NCI-H1417 (cell line): ENCODE results near the gene SAMD4A.

ENCODE experiments used
- DNase-seq, 3 experiments: peaks; one replicate each; lab custom pipeline; 2025; lab: John Stamatoyannopoulos, UW

Gene SAMD4A

DNA sequence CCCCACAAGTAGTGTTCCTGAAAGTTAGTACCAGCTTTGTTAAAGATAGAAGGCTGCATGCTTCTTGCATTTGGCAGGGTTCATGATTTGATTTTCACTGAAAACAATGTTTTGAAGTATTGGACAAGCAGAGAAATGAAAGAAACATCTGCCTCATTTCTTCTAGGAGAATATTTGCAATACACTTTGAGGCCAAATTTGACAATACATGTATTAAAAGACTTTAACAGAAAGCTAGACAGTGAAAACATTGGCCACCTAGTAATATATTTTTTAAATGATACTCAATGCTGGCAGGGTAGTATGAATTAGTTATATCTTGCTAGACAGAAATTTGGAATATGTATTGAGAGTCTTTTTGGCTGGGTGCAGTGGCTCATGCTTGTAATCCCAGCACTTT, 267.2 kb downstream of the SAMD4A start:
- DNase-seq = no peak

DNA sequence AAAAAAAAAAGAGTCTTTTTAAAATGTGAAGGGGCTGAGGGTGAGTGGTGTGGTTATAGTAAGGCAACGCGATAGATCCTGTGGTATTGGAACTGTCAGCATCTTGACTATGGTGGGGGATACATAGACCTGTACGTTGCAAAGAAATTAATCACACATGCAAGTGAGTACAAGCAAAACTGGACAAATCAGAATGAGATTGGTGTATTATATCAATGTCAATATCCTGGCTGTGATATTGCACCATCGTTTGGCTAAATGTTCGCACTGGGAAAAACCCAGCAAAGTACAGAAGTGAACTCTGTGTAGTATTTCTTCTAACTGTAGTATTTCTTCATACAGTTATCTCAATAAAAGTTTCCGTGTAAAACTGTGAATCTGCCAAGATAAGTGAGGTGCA, 267.8 kb downstream of the SAMD4A start:
- DNase-seq = no peak

DNA sequence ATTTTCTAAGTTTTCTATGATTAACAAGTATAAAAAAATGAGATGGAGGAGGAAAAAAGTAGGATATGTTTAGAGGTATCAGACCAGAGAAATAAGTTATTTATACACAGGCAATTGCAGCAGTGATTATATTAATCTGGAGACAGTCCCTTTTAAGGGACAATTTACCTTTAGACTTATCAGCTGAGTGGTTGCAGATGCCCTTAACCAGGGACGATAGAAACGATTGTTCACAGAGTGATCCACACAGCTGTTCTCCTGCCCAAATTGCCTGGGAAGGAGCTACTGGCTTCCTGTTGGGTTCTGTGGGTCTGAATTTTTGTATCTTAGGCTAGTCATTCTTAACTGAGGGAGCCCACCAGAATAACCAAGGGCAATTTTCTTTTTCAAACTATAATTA, 269.3 kb downstream of the SAMD4A start:
- no peak for DNase-seq

DNA sequence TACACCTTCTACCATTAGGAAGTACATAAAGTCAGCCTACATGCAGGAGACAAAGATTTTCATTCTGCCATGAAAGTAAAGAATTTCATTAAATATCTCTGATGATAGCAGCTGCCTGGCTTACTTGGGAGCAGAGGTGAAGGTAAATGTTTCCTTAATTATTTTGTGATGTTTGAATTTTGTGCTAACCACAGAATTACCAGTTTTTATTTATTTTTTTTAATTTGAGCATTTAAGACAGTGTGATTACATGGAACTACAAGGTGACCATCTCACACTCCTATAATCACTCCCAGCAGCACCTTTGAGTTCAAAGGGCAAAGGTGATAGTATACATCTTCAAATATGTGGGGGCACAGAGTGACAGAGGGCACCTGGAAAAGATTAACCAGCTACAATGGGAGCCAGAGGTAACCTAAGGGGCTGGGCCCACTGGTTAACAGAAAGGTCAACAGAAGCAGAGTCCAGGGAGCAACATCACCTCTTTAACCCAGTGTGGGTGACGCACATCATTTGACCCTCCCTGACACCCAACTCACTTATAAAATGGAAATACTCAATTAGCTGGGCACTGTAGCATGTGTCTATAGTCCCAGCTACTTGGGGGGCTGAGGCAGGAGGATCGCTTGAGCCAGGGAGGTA, 270.7 kb downstream of the SAMD4A start:
- DNase-seq = no peak

DNA sequence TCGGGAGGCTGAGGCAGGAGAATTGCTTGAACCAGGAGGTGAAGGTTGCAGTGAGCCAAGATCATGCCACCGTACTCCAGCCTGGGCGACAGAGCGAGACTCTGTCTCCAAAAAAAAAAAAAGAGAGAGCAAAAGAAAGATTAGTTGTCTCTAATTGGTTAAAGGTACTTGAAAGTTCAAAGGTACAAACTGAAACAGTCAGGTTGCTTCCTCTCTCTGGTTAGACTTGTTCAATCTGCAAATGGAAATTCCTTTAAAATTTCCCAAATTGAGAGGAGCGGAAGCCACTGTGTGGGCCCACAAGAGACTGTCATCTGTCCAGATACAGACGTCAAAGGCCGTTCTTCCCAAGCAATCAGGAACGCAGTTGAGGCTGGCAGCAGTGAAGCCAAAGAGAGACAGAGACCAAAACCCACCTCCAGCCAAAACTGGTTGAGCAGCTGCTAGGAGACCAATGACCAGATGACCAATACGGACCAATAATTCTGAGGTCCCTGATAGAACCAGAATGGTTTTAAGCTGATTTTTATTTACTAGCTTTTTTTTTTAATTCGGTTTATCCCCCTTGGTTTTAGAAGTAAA, 272.1 kb downstream of the SAMD4A start:
- DNase-seq = no peak

DNA sequence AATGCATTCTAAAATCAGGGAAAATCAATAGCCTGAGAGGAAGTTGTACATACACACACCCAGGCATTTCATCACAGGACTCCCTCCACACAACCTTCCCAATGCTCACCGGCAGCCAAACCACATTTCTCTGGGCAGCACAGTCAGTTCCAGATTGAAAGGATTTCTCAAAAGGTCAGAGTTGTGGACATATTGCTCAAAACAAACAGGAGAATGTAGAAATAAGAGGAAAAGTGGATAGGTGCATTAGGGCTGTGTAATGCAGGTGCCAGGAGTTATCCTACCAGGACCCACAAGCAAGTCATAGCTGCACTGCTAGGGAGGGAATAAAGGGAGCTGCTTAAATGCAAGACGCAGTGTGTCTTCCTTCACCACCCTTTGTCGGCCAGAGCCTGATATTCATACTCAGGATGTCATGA, 272.8 kb downstream of the SAMD4A start:
- no peak for DNase-seq

DNA sequence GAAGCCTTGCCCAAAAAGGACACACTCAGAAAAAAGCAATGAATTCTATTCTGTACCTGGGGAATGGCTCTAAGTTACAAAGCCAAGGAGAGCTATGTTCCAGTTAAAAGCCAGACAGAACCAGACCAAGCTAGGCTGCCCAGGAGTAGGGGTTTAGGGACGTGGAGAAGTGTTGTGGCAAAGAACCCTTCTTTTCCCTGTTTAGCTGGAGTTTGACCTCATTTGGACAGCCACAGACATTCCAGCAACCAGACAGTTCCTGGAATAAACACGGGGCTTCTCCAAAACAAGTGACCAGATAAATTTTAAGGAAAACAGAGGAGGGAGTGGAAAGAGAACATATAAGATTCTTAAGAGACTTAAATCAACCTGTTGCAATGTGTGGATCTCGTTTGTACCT, 273.4 kb downstream of the SAMD4A start:
- DNase-seq = no peak

DNA sequence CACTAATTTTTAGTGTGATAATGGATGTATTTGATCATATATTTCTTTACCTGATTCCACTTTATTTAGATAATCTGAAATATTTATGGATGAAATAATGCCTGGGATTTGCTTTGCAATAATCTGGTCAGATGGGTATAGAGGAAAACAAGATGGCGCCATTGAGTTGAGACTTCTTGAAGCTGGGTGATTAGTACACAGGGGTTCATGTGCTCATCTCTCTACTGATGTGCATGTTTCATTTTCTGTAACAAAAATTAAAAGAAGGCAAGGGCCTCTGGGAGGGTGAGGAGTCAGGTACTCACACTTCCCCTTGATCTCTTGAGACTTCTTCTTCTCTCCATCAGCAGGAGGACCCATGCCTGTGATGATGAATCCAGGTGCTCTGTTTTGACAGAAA, 273.9 kb downstream of the SAMD4A start:
- no peak for DNase-seq
